Mucosa of stomach (tissue), 1 donor: ENCODE data around the gene PLPP1.

Experiments
- H3K27me3 ChIP-seq: one replicate; pipeline ENCODE4 v1.7.0; 2013; ENCODE audit warnings: mild to moderate bottlenecking, low read length; ENCODE audit not compliant: control insufficient read depth, insufficient read depth
- H3K36me3 ChIP-seq: one replicate; pipeline ENCODE4 v1.7.0; 2013; ENCODE audit warnings: low read length; ENCODE audit not compliant: control insufficient read depth, insufficient read depth
- H3K4me1 ChIP-seq: one replicate; pipeline ENCODE4 v1.7.0; 2013; ENCODE audit warnings: mild to moderate bottlenecking, low read length; ENCODE audit not compliant: control insufficient read depth, insufficient read depth
- H3K4me3 ChIP-seq: one replicate; pipeline ENCODE4 v1.7.0; 2013; ENCODE audit warnings: low read length
- H3K9ac ChIP-seq: one replicate; pipeline ENCODE4 v1.7.0; 2013; ENCODE audit warnings: mild to moderate bottlenecking, low read length, moderate library complexity
- H3K9me3 ChIP-seq: one replicate; pipeline ENCODE4 v1.7.0; 2013; ENCODE audit warnings: mild to moderate bottlenecking, low read length, moderate library complexity; ENCODE audit not compliant: control insufficient read depth
- donor health status: Pancreatic carcinoma.

The PLPP1 gene

DNA sequence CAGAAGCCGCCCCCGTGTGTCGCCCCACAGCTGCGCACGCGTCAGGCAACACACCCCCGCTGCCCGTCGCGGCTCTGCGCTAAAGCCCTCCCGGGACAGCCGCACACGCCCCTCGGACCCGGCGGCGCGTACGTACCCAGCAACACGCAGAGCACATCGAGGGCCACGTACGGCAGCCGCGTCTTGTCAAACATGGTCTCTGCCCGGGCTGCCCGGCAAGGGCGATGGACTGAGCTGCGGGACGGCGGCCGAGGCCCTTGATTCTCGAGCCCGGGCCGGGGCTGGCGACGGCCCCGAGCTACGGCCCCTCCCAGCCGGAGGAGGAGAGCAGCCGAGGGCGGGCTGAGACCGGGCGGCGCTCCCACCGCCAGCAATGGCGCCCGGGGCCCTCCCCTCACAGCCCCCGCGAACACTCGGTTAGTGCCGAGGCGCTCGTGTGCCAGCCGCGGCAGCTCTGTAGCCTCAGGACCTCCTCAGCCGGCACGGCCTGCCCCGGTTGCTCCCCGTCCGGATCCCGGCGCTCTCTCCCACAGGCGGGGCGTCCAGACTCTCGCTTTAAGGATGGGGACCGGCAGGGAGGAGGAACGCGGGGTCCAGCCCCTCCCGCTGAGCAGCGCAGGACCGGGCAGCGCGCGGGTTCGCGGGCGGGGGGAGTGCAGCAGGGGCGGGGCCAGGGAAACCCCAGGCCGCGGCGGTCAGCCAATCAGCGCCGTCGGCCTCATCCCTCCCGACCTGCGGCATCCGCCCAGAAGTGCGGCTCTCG, at the start of gene PLPP1:
Gene PLPP1 (minus strand): TSS at position 529 of the 763 bp plus-strand sequence. CDS start 335 bp downstream, at position 194.
- H3K9me3 ChIP-seq = no peaks in the 10 kb centered on the region
- no peaks in the 10 kb centered on the region for H3K27me3 ChIP-seq
- H3K9ac ChIP-seq = peak within 1 kb of the TSS; percentile 84
- H3K36me3 ChIP-seq = no peaks in the 10 kb centered on the region
- no peaks in the 10 kb centered on the region for H3K4me1 ChIP-seq
- H3K4me3 ChIP-seq = peak within 1 kb of the TSS; percentile 29

- H3K27me3 ChIP-seq = no peaks in the 10 kb centered on the region
- H3K9me3 ChIP-seq = no peaks in the 10 kb centered on the region
- H3K36me3 ChIP-seq = no peaks in the 10 kb centered on the region
Observed at GRCh38 chr5:55583578-55583977, 48.8 kb upstream of the PLPP1 start.

GRCh38 chr5:55582256-55582655, 47.5 kb upstream of the PLPP1 start:
- Histone ChIP-seq H3K4me3 (no peak overlapping the region), H3K4me1 (peaks cover 5% of the 10 kb centered on the region), H3K9ac (no peak overlapping the region), H3K36me3 (no peaks in the 10 kb centered on the region), H3K9me3 (no peaks in the 10 kb centered on the region), H3K27me3 (no peaks in the 10 kb centered on the region)

More at GRCh38 chr5:55583578-55583977, 48.8 kb upstream of the PLPP1 start:
- Histone ChIP-seq H3K4me3 (no peak overlapping the region), H3K9ac (no peak overlapping the region), H3K4me1 (no peaks in the 10 kb centered on the region)

DNA sequence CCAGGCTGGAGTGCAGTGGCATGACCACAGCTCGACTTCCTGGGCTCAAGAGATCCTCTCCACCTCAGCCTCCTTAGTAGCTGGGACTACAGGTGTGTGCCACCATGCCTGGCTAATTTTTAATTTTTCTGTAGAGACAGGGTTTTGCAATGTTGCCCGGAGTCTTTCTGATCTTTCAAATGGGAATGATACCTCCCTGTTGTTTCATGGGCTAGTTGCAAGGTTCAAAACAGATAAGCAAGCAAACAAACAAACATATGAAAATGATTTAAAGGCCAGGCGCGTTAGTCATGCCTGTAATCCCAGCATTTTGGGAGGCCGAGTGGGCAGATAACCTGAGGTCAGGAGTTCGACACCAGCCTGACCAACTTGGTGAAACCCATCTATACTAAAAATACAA, 45.3 kb upstream of the PLPP1 start:
- Histone ChIP-seq H3K4me3 (no peak overlapping the region), H3K9me3 (no peaks in the 10 kb centered on the region), H3K27me3 (no peaks in the 10 kb centered on the region), H3K36me3 (no peaks in the 10 kb centered on the region), H3K9ac (no peak overlapping the region), H3K4me1 (peaks cover 13% of the 10 kb centered on the region)

DNA sequence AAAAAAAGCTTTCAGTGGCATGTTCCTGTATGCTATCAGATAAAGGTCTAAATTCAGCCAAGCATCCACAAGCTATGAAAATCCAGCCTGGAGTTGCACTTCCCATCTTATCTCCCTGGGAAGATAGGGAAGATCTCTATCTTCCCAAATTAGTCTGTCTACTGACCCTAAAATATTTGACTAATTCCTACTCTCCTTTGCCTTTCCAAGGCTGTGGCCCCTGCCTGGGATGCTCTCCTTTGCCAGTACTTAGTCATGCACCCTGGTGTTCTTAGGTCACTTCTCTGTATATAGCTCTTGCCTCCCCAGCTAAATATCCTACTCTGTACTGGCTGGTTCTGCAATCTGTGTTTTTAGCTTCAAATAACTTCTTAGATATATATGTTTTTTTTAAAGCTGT, 44.0 kb upstream of the PLPP1 start:
- Histone ChIP-seq H3K9ac (no peak overlapping the region), H3K4me1 (peaks cover 13% of the 10 kb centered on the region), H3K27me3 (no peaks in the 10 kb centered on the region), H3K9me3 (no peaks in the 10 kb centered on the region), H3K4me3 (no peak overlapping the region), H3K36me3 (no peaks in the 10 kb centered on the region)

GRCh38 chr5:55577353-55578060, 42.7 kb upstream of the PLPP1 start:
- Histone ChIP-seq H3K4me1 (peaks cover 16% of the 10 kb centered on the region), H3K36me3 (no peaks in the 10 kb centered on the region), H3K9ac (no peak overlapping the region), H3K9me3 (no peaks in the 10 kb centered on the region), H3K4me3 (no peak overlapping the region), H3K27me3 (no peaks in the 10 kb centered on the region)

DNA sequence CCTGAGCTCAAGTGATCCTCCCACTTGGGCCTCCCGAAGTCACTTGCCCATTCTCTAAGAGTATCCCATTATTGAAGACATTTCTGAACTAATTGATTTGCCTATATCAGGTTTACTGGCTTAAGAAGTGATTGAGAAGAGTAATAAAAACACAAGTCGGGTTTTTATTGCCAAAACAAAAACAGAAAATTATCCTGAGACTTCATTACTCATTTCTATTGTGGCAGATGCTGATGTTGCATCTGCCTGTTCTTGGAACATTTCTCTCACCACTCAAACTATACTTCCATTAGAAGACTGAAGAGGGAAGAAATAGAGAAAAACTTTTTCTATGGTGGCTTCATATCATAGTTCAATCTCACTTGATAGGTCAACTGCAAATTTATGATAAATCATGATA, 41.9 kb upstream of the PLPP1 start:
- no peaks in the 10 kb centered on the region for H3K9me3 ChIP-seq
- no peak overlapping the region for H3K4me3 ChIP-seq
- H3K36me3 ChIP-seq = no peaks in the 10 kb centered on the region
- H3K4me1 ChIP-seq = peaks cover 20% of the 10 kb centered on the region
- H3K27me3 ChIP-seq = no peaks in the 10 kb centered on the region
- H3K9ac ChIP-seq = no peak overlapping the region

DNA sequence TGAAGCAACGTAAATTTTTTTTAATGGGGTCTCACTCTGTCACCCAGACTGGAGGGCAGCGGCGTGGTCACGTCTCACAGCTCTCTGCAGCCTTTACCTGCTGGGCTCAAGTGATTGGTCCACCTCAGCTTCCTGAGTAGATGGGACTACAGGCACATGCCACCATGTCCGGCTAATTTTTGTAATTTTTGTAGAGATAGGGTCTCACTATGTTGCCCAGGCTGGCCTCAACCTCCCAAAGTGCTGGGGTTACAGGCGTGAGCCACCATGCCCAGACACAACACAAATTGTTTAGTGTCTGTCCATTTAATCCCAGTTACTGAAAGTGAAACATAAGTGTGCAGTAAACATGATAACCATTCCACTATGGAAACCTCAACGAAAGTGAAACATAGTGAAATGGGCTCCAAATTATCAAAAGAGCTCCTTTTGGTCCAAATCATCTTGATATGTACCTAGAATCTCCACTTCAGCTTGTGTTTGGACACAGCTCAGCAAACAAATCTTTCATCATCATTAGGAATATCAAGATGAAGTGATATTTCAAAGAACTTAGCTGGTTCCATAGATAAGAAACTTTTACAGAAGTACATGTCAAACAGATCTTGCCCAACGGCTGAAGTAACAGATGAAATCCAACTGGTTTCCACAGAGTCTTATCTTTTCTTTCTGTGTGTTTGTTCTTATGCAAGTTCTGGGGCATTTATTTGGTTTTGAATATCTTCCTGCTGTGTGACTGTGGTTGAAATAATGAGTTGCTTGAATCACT, 41.2 kb upstream of the PLPP1 start:
- Histone ChIP-seq H3K9ac (no peak overlapping the region), H3K4me1 (peaks cover 20% of the 10 kb centered on the region), H3K9me3 (no peaks in the 10 kb centered on the region), H3K27me3 (no peaks in the 10 kb centered on the region), H3K4me3 (no peak overlapping the region), H3K36me3 (no peaks in the 10 kb centered on the region)

GRCh38 chr5:55572600-55572999, 37.8 kb upstream of the PLPP1 start:
- Histone ChIP-seq H3K4me3 (no peak overlapping the region), H3K36me3 (no peaks in the 10 kb centered on the region), H3K27me3 (no peaks in the 10 kb centered on the region), H3K9me3 (no peaks in the 10 kb centered on the region), H3K9ac (no peak overlapping the region), H3K4me1 (peaks cover 19% of the 10 kb centered on the region)

DNA sequence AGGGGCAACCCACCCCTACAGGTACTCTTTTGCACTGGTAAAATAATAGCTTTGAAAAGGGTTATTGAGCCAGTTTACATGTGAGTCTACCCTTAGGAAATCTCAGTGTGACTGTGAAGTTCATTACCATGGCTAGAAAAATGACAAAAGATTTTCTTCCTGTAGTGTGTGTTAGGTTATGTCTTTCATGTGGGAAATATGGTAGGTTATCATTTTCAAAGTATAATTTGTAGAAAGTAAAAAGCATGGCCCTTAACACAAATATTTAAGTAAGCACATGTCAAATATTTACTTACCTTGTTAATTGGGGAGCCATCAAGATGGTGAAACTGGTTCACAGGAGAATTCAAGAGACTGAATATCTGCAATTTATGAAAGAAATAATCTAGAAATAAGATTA, 37.3 kb upstream of the PLPP1 start:
- H3K4me3 ChIP-seq = no peak overlapping the region
- H3K9ac ChIP-seq = no peak overlapping the region
- H3K4me1 ChIP-seq = peaks cover 14% of the 10 kb centered on the region
- no peaks in the 10 kb centered on the region for H3K36me3 ChIP-seq
- no peaks in the 10 kb centered on the region for H3K27me3 ChIP-seq
- no peaks in the 10 kb centered on the region for H3K9me3 ChIP-seq

- no peaks in the 10 kb centered on the region for H3K27me3 ChIP-seq
- H3K4me1 ChIP-seq = peaks cover 7% of the 10 kb centered on the region
- no peak overlapping the region for H3K4me3 ChIP-seq
- no peaks in the 10 kb centered on the region for H3K36me3 ChIP-seq
- no peak overlapping the region for H3K9ac ChIP-seq
- no peaks in the 10 kb centered on the region for H3K9me3 ChIP-seq
Observed at GRCh38 chr5:55570570-55570969, 35.8 kb upstream of the PLPP1 start.

GRCh38 chr5:55570026-55570425, 35.3 kb upstream of the PLPP1 start:
- Histone ChIP-seq H3K4me3 (no peak overlapping the region), H3K27me3 (no peaks in the 10 kb centered on the region), H3K36me3 (no peaks in the 10 kb centered on the region), H3K9me3 (no peaks in the 10 kb centered on the region), H3K4me1 (peaks cover 7% of the 10 kb centered on the region), H3K9ac (no peak overlapping the region)
